HCT116 (cell line): ENCODE results near the gene UBAC2. TPM values are rescaled to one million over a fixed set of nuclear protein-coding genes. Genes with fewer than 3 reads are reported as not detected.
A peak's percentile ranks its signal among the peaks of the same experiment; 100 is the strongest.

Experiments used
- ATAC-seq: fragments of 200-7000 bp; cut with Tn5 transposase; 2 replicates; pipeline ENCODE4 v1.9.1; 2020; ENCODE audit warnings: mild to moderate bottlenecking, moderate library complexity
- BruUV-seq: library from RNA; stranded (reverse); fragments of 400-500 nt; replicated peaks from 2 replicates; lab custom pipeline; 2021; lab: Mats Ljungman, UMichigan
- CTCF ChIA-PET: fragments of 300-600 bp; sonication (Branson Sonifier 250); formaldehyde crosslinking; loops from one replicate; lab custom pipeline; 2021; ENCODE audit warnings: antibody characterized with exemption; lab: Charles Lee
- POLR2A ChIA-PET: fragments of 300-600, 350-600 bp; sonication (Branson Sonifier 250); formaldehyde crosslinking; loops from one replicate; lab custom pipeline; 2021; ENCODE audit warnings: antibody characterized with exemption; lab: Charles Lee
- RAD21 ChIA-PET, 2 experiments: fragments of 300-600 bp; sonication (Branson Sonifier 250); formaldehyde crosslinking; loops; one replicate each; lab custom pipeline; 2023; ENCODE audit warnings: low total read pairs in 2 of 2; ENCODE audit not compliant: uncharacterized antibody in 2 of 2, unreplicated experiment in 2 of 2, low non-redundant PET in 1 of 2; lab: Charles Lee
- DNase-seq: peaks from one replicate; pipeline ENCODE4 v3.0.0-alpha.2; 2010; ENCODE audit warnings: low read depth, low spot score
- H2AFZ ChIP-seq: fragments of 200-600 bp; shearing (Covaris generic), sonication (generic); 2 replicates; pipeline ENCODE4 v1.6.1; 2017; ENCODE audit warnings: low read depth, mixed run types, mixed read lengths, antibody characterized with exemption, low read length; ENCODE audit not compliant: poor library complexity, severe bottlenecking
- H3K27ac ChIP-seq: 2 replicates; pipeline ENCODE4 v1.5.1; 2012; ENCODE audit warnings: low read depth, low read length
- H3K27me3 ChIP-seq: fragments of 200-600 bp; sonication (generic); 2 replicates; pipeline ENCODE4 v1.6.1; 2016; ENCODE audit warnings: mixed run types, low read length, mixed read lengths; ENCODE audit not compliant: insufficient read depth
- H3K36me3 ChIP-seq, 2 experiments: fragments of 200-500 bp in 1 of 2; fragments of 200-600 bp in 1 of 2; sonication (Bioruptor generic) in 1 of 2; sonication (generic) in 1 of 2; 2 replicates each; pipeline versions ENCODE4 v1.5.1 to v1.6.1; 2014 to 2016; ENCODE audit warnings: low read length in 2 of 2, inconsistent platforms in 1 of 2, mixed read lengths in 1 of 2, mixed run types in 1 of 2; ENCODE audit not compliant: insufficient read depth in 2 of 2, control insufficient read depth in 1 of 2
- H3K4me1 ChIP-seq, 2 experiments: fragments of 200-600 bp in 1 of 2; sonication (generic) in 1 of 2; 2 replicates each; pipeline versions ENCODE4 v1.5.1 to v1.6.1; 2012 to 2017; ENCODE audit warnings: low read length in 2 of 2, inconsistent platforms in 1 of 2, mild to moderate bottlenecking in 1 of 2, mixed read lengths in 1 of 2, mixed run types in 1 of 2, moderate library complexity in 1 of 2; ENCODE audit not compliant: insufficient read depth in 2 of 2, control insufficient read depth in 1 of 2
- H3K4me2 ChIP-seq: fragments of 200-600 bp; sonication (generic); 2 replicates; pipeline ENCODE4 v1.6.1; 2017; ENCODE audit warnings: mixed run types, low read length, mixed read lengths
- H3K4me3 ChIP-seq, 2 experiments: fragments of 200-600 bp in 1 of 2; sonication (generic) in 1 of 2; replicated peaks in 1 of 2; 2 replicates each; pipeline ENCODE4 v1.5.1; 2011 to 2016; ENCODE audit warnings: low read length in 2 of 2, control low read depth in 1 of 2, low read depth in 1 of 2, mild to moderate bottlenecking in 1 of 2, mixed read lengths in 1 of 2, mixed run types in 1 of 2
- H3K79me2 ChIP-seq: fragments of 200-600 bp; sonication (generic); 2 replicates; pipeline ENCODE4 v1.6.1; 2017; ENCODE audit warnings: mild to moderate bottlenecking, mixed run types, low read length, moderate library complexity, mixed read lengths; ENCODE audit not compliant: insufficient read depth
- H3K9ac ChIP-seq: fragments of 200-600 bp; sonication (generic); 2 replicates; pipeline ENCODE4 v1.6.1; 2016; ENCODE audit warnings: low read length, mixed read lengths
- H3K9me2 ChIP-seq: fragments of 200-600 bp; sonication (generic), shearing (Covaris generic); 2 replicates; pipeline ENCODE4 v1.6.1; 2017; ENCODE audit warnings: mixed run types, mild to moderate bottlenecking, moderate library complexity; ENCODE audit not compliant: insufficient read depth
- H3K9me3 ChIP-seq, 2 experiments: fragments of 200-500 bp in 1 of 2; fragments of 200-600 bp in 1 of 2; sonication (Bioruptor generic) in 1 of 2; sonication (generic) in 1 of 2; 2 replicates each; pipeline ENCODE4 v1.6.1; 2014 to 2017; ENCODE audit warnings: low read length in 2 of 2, mixed read lengths in 2 of 2, inconsistent platforms in 1 of 2, low read depth in 1 of 2, mild to moderate bottlenecking in 1 of 2, mixed run types in 1 of 2, moderate library complexity in 1 of 2; ENCODE audit not compliant: control insufficient read depth in 1 of 2, insufficient read depth in 1 of 2
- H4K20me1 ChIP-seq: fragments of 200-600 bp; sonication (generic), shearing (Covaris generic); 2 replicates; pipeline ENCODE4 v1.6.1; 2017; ENCODE audit warnings: mixed run types, mild to moderate bottlenecking, moderate library complexity; ENCODE audit not compliant: insufficient read depth
- ELF1 ChIP-seq: IDR thresholded peaks from 2 replicates; pipeline ENCODE4 v1.6.1; 2012; ENCODE audit warnings: low read depth, borderline replicate concordance
- FOSL1 ChIP-seq: IDR thresholded peaks from 2 replicates; pipeline ENCODE4 v1.6.1; 2012; ENCODE audit warnings: low read depth
- POLR2AphosphoS5 ChIP-seq: IDR thresholded peaks from 2 replicates; pipeline ENCODE4 v1.6.1; 2011; ENCODE audit warnings: mild to moderate bottlenecking, low read depth, low read length, moderate library complexity
- RAD21 ChIP-seq: IDR thresholded peaks from 2 replicates; pipeline ENCODE4 v1.6.1; 2012; ENCODE audit warnings: low read depth, mild to moderate bottlenecking
- ZNF274 ChIP-seq: fragments of 200-500 bp; sonication (Bioruptor generic); IDR thresholded peaks from 2 replicates; pipeline ENCODE4 v1.6.1; 2014; ENCODE audit warnings: mild to moderate bottlenecking, low read depth, low read length, inconsistent platforms
- intact Hi-C: fragments of 100-400 bp; cut with micrococcal nuclease; formaldehyde crosslinking; loops from 2 replicates; pipeline ENCODE4 v1.10.0; 2022
- total RNA-seq: library from RNA; stranded (reverse); gene quantifications from one replicate; pipeline ENCODE4 v1.2.1, GENCODE V29; 2021; ENCODE audit not compliant: unreplicated experiment
- TF ChIP-seq, protein P1 (sequence below), 3 experiments: fragments of 200-600 bp in 1 of 3; sonication (generic) in 1 of 3; IDR thresholded peaks in 2 of 3; conservative IDR thresholded peaks in 1 of 3; 2 replicates each; pipeline ENCODE4 v1.5.1; 2012 to 2017; ENCODE audit warnings: low read depth in 2 of 3, low read length in 2 of 3, antibody characterized with exemption in 1 of 3, borderline replicate concordance in 1 of 3, control low read depth in 1 of 3, mild to moderate bottlenecking in 1 of 3, mixed read lengths in 1 of 3, mixed run types in 1 of 3, moderate library complexity in 1 of 3; ENCODE audit not compliant: insufficient read depth in 1 of 3
- TF ChIP-seq, protein P2 (sequence below): IDR thresholded peaks from 2 replicates; pipeline ENCODE4 v1.6.1; 2012; ENCODE audit warnings: low read depth
- TF ChIP-seq, protein P3 (sequence below): IDR thresholded peaks from 2 replicates; pipeline ENCODE4 v1.6.1; 2011; ENCODE audit warnings: mild to moderate bottlenecking, low read length, moderate library complexity; ENCODE audit not compliant: insufficient replicate concordance; ENCODE audit errors: extremely low read depth

UBAC2 gene
- total RNA-seq, 1 experiment from 2014 or later = 67.4 TPM

DNA sequence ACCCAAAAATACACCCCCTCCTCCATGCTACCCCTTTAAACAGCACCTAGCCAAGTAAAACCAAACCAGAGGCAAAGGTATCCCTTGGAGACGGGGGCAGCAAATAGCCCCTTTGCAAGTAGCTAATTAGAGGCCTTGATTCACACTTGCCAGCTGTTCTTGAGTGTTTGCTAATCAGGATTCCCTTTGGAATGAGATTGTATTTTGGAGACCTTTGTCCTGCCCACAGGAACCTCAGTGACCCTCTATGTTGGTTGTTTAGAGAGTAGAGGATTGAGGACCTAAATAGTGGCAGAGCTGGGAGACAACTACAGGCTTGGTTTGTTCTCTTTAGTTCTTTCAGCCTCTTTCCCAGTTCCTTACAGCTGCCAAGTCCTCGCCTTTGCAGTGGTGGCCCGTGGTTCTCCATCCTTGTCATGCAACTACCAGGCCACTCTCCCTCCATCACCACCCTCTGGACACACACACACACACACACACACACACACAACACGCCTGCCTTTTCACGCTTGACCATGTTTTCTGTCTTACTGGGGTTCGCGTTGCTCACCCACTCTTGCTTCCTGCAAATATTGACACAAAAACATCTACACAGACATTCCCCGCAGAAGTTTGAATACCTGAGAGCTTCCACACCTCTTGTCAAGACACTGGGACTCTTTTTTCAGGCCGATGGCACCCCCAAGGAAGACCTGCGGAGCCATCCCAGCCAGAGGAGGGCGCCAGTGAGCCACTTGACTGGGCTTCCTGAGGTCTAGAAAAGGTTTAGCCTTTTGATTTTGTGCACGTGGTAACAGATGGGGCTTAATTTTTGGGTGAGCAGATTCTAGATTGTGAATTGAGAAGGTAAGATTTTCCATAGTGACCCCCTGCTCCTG is 186.5 kb downstream of the UBAC2 start:
- ChIA-PET POLR2A (no interaction called here), RAD21 (interaction anchor here in 1 of 2 experiments (0.7 kb wide), 1 partner anchor 35 kb away, joined by 3 read pairs; no protein-coding TSS in a partner anchor), CTCF (interaction anchor here (0.6 to 1.6 kb wide), 5 partner anchors 49 to 210 kb away, joined by 3 to 12 read pairs (median 3); no protein-coding TSS in a partner anchor)
- no TSS peak for BruUV-seq
- no peak overlapping the region for H2AFZ ChIP-seq
- no peaks in the 10 kb centered on the region for H3K27me3 ChIP-seq
- H3K36me3 ChIP-seq = 0 out of 4 replicates have a peak, but pooled peaks cover 0 to 5% of the 10 kb centered on the region in 2 experiments
- no peak overlapping the region for H3K4me3 ChIP-seq
- peaks cover 0 to 7% of the 10 kb centered on the region in 2 experiments; a peak in 2 of 4 replicates for H3K4me1 ChIP-seq
- no peak overlapping the region for H3K27ac ChIP-seq
- H4K20me1 ChIP-seq = no peaks in the 10 kb centered on the region
- H3K4me2 ChIP-seq = no peak overlapping the region
- H3K9ac ChIP-seq = no peak overlapping the region
- DNase-seq (peak; percentile 12), ATAC-seq (peak; percentile 80)
- H3K9me3 ChIP-seq = no peaks in the 10 kb centered on the region
- intact Hi-C loops = loop anchor here (1.0 to 5.0 kb wide), 2 partner anchors 50 to 120 kb away; no protein-coding TSS in a partner anchor
- H3K9me2 ChIP-seq = no peaks in the 10 kb centered on the region
- TF ChIP-seq RAD21 (peak; percentile 63), POLR2AphosphoS5 (no peak), ZNF274 (no peak), FOSL1 (peak; percentile 24; the same call in 1 of the 2 replicates), ELF1 (no peak)
- TF ChIP-seq, protein P1, sequence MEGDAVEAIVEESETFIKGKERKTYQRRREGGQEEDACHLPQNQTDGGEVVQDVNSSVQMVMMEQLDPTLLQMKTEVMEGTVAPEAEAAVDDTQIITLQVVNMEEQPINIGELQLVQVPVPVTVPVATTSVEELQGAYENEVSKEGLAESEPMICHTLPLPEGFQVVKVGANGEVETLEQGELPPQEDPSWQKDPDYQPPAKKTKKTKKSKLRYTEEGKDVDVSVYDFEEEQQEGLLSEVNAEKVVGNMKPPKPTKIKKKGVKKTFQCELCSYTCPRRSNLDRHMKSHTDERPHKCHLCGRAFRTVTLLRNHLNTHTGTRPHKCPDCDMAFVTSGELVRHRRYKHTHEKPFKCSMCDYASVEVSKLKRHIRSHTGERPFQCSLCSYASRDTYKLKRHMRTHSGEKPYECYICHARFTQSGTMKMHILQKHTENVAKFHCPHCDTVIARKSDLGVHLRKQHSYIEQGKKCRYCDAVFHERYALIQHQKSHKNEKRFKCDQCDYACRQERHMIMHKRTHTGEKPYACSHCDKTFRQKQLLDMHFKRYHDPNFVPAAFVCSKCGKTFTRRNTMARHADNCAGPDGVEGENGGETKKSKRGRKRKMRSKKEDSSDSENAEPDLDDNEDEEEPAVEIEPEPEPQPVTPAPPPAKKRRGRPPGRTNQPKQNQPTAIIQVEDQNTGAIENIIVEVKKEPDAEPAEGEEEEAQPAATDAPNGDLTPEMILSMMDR (IDR thresholded peaks at IDR 0.05 in 2 of 3, conservative IDR thresholded peaks at IDR 0.05 in 1 of 3; ENCODE audit: borderline replicate concordance in 1 of 3, insufficient read depth in 1 of 3, low read depth in 2 of 3, low read length in 2 of 3) = peak; percentile 86 to 98 (median 92)
- TF ChIP-seq, protein P2, sequence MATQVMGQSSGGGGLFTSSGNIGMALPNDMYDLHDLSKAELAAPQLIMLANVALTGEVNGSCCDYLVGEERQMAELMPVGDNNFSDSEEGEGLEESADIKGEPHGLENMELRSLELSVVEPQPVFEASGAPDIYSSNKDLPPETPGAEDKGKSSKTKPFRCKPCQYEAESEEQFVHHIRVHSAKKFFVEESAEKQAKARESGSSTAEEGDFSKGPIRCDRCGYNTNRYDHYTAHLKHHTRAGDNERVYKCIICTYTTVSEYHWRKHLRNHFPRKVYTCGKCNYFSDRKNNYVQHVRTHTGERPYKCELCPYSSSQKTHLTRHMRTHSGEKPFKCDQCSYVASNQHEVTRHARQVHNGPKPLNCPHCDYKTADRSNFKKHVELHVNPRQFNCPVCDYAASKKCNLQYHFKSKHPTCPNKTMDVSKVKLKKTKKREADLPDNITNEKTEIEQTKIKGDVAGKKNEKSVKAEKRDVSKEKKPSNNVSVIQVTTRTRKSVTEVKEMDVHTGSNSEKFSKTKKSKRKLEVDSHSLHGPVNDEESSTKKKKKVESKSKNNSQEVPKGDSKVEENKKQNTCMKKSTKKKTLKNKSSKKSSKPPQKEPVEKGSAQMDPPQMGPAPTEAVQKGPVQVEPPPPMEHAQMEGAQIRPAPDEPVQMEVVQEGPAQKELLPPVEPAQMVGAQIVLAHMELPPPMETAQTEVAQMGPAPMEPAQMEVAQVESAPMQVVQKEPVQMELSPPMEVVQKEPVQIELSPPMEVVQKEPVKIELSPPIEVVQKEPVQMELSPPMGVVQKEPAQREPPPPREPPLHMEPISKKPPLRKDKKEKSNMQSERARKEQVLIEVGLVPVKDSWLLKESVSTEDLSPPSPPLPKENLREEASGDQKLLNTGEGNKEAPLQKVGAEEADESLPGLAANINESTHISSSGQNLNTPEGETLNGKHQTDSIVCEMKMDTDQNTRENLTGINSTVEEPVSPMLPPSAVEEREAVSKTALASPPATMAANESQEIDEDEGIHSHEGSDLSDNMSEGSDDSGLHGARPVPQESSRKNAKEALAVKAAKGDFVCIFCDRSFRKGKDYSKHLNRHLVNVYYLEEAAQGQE = no peak
- TF ChIP-seq, protein P3, sequence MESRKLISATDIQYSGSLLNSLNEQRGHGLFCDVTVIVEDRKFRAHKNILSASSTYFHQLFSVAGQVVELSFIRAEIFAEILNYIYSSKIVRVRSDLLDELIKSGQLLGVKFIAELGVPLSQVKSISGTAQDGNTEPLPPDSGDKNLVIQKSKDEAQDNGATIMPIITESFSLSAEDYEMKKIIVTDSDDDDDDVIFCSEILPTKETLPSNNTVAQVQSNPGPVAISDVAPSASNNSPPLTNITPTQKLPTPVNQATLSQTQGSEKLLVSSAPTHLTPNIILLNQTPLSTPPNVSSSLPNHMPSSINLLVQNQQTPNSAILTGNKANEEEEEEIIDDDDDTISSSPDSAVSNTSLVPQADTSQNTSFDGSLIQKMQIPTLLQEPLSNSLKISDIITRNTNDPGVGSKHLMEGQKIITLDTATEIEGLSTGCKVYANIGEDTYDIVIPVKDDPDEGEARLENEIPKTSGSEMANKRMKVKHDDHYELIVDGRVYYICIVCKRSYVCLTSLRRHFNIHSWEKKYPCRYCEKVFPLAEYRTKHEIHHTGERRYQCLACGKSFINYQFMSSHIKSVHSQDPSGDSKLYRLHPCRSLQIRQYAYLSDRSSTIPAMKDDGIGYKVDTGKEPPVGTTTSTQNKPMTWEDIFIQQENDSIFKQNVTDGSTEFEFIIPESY = no peak
- H3K79me2 ChIP-seq = no peaks in the 10 kb centered on the region
